GM21723 (cell line): Measurements from ENCODE around the gene TRIML1.

ENCODE experiments used
- ATAC-seq: cut with Tn5 transposase; IDR thresholded peaks from one replicate; pipeline ENCODE4 v1.9.1; 2021; ENCODE audit warnings: mild to moderate bottlenecking, moderate library complexity; ENCODE audit not compliant: unreplicated experiment

The TRIML1 gene, protein sequence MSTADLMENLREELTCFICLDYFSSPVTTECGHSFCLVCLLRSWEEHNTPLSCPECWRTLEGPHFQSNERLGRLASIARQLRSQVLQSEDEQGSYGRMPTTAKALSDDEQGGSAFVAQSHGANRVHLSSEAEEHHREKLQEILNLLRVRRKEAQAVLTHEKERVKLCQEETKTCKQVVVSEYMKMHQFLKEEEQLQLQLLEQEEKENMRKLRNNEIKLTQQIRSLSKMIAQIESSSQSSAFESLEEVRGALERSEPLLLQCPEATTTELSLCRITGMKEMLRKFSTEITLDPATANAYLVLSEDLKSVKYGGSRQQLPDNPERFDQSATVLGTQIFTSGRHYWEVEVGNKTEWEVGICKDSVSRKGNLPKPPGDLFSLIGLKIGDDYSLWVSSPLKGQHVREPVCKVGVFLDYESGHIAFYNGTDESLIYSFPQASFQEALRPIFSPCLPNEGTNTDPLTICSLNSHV

DNA sequence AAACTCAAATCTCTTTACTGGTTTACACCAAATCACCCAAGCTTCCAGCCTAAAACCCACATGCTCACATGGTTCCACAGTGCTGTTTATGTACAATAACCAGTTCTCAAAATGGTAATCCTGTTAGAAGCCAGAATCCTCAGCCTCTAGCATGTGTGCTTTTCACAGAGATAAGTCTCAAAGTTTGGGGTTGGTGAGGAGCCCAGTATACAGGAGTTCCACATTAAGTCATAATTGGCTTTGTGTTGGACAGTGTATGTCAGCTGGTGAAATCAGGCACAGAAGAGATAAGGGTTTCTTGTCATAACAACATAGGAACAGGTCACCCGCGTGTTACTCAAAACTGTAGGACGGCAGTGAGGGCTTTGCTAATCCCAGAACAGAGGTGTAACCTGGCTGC is at the start of gene TRIML1:
Gene TRIML1, plus strand, starts transcription at position 301 of the 400 bp plus-strand sequence. CDS start 118 bp downstream, outside the sequence.
- ATAC-seq = no peak

DNA sequence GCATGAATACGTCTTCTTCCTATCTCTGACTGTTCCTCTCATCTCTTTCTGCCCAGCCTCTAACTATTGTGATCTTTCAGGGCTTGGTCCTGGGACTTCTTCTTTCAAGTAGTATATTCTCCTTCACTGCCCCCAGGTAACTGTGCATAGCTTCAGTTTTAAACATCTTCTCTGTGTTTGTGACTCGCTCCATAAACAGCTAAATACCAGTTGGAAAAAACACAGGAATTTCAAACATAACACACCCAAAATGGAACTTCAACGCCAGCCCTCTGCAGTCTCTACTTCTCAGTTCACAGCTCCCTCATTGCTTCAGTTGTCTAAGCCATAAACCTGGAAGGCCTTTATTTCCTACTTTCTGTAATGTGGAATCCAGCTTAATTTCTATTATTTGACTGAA is 46.4 kb upstream of the TRIML1 start:
- ATAC-seq = no peak

DNA sequence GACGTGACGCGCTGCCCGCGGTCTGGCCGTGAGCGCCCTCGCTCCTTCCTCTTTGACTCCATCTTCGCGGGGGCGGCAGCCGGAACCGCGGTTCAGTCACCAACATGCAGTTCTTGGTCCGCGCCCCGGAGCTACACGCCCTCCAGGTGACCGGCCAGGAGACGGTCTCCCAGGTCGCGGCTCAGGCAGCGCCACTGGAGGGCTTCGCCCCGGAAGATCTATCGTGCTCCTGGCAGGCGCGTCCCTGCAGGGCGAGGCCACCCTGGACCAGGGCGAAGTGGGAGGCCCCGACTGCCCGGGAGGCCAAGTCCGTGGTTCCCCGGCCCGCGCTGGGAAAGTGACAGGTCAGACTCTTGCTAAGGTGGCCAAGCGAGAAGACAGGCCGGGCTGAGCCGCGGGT is 32.8 kb upstream of the TRIML1 start:
- no peak for ATAC-seq

DNA sequence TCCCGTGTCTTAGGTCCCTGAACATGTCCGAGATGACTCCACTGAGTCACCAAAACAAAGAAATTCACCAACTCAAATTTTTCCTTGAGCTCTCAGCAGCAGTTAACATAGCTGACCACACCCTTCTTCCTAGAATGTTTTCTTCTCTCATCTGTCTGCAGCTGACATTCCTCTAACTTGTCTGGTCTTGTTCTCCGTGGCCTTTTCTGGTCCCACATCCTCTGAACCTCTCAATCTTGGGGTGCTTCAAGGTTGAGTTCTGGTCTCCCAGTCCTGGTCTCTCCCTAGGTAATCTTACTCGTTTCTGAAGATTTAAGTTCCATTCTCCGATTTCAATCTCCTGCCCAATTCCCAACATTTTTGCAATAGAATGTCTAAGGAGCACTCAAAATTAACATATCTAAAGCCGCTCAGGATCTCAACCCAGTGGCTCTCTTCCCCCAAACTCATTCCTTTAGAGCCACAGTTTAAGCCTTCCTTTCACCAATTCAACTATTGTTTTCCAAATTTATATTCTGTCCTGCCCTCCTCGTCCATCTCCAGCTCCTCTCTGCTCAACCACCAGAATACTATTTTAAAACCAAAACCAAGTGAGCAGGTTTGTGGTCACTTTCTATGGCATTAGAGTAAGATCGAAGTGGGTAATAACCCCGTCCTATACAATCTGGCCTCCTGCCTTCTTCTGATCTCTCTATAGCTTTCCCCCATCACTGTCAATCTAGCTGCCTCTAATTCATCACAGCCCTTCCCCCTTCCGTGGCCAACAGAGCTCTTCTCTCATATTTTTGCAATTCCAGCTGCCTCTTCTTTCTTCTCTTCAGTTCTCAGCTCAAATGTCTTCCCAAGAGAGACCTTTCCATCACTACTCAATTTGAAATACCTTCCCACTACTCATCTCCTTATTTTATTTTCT is 31.1 kb upstream of the TRIML1 start:
- ATAC-seq = no peak

DNA sequence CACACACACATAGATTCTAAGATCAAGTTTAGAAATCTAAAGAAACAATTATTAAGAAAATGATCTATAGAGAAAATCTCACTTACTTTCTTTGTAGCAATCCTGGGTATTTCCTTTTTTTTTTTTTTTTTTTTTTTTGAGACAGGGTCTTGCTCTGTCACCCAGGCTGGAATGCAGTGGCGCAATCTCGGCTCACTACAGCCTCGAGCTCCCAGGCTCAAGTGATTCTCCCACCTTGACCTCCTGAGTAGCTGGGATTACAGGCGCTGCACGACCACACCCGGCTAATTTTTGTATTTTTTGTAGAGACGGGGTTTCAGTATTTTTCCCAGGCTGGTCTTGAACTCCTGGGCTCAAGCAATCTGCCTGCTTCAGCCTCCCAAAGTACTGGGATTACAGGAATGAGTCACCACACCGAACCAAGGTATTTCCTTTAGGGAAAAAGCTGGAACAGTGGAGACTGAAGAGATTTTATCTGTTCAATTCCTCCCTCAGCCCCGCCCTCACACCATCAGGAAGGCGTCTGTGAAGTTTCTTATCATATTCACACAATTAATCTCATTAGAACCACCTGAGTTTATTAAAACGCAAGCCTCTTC is 30.0 kb upstream of the TRIML1 start, which contains the start of gene TRIML2:
Gene TRIML2, minus strand, starts transcription at position 447 of the 599 bp plus-strand sequence. CDS start 4,235 bp downstream, outside the sequence.
- no peak for ATAC-seq

DNA sequence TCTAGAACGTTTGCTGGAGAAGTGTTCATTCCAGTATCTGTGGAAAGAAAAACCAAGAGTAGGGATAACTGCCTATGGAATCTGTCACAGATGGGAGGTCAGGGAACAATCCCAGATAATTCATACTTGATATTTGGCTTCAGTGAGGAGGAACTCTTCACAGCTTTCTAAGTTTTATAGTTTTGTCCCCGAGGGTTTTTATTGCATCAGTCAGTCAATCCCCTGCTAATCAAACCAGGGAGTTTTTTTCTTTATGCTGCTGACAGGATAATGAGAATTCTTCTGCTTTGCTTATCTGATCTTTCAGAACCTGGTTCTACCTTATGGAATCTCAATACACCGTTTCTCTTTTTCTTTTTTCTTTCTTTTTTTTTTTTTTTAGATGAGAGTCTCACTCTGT is 29.2 kb upstream of the TRIML1 start:
- no peak for ATAC-seq

DNA sequence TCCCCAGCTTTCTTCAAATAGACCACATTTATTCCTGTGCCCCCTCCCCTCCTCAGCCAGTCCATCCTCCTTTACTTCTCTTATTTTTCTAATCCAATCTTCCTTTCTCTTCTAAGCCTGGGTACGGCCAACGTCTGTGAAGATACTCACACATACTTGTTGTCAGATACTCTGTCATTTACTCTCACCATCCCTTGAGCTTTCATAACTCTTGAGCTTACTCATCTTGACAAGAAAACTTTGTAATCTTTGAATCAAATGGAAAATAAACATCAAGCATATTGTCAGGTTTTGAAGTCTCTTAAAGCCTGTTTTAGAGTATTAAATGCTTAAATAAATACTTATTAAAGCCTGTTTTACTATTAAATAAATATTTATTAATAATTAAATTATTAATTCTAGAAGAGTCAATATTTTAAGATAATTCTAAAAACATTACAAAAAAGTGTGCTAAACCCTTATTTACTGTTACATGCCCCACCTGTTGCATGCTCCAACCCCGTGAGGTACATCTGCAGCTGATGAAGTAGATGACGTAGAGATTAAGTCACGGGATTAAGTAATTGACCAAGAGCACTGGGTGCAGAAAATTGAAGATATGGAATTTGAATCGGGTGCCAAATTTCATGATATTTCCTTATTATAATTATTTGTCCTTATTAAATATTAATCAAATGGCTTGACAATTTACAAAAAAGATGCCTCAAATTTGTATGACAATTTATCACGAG is 28.3 kb upstream of the TRIML1 start:
- ATAC-seq = no peak

DNA sequence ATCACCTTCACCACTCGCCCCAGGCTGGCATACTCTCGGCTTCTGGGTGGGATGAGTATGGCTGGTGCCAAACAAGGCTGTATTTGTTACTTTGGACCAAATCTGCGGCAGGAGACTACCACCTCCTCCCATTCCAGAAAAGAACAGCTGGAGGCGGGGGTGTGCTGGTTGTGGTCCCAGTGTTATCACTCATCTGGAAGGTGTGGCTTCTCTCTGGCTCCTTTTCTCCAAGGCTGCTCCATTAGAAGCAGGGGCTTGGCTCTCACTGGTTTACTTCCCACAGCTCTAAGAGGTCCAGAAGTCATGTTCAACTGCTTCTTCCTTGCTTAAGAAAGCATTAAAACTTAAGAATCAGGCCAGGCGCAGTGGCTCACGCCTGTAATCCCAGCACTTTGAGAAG is 27.3 kb upstream of the TRIML1 start:
- no peak for ATAC-seq

DNA sequence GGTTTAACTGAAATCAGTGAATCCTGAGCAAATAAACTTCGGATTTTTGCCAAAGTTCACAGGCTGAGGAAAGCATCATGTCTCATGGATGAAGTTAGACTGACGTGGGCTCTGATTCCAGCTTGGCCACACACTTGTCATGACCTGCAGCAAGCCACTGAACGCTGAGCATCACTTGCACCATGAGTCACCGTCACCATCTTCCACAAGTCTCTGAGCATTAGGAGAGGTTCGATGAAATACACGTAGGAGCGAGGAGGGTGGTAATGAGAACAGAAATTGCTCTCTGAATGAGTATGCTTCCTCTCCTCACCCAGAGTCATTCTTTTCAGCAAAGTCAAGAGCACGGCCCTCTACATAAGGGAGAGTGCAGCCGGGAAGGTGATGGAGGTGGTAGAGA is 26.1 kb upstream of the TRIML1 start:
- no peak for ATAC-seq

DNA sequence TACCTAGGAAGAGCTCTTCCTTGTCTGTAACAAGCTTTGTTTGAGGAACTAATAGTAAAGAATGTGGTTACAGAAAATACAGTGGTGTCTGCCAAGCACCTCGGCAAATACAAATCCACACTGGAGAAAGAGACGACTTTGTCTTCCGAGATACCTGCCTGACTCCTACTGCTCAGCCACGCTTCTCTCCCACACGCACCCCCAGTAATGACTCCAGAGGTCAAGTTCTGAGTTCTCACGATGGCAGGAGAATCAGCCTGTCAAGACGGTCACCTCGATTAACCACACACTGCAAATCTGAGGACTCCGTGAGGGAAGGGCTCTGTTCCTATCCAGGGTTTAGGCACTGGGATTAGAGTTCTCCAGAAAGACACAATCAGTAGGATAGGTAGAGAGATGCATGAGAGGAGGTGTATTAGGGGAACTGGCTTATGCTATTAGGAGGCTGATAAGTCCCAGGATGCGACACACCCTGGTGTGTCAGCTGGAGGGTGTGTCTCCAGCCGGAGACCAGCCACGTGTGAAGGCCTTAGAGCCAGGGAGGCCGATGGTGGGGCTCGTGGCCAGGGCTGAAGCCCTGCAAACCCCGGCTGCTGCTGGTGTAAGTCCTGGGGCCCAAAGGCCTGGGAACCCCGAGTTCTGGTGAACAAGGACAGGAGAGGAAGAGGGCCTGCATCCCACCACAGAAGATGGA is 21.5 kb upstream of the TRIML1 start:
- no peak for ATAC-seq

DNA sequence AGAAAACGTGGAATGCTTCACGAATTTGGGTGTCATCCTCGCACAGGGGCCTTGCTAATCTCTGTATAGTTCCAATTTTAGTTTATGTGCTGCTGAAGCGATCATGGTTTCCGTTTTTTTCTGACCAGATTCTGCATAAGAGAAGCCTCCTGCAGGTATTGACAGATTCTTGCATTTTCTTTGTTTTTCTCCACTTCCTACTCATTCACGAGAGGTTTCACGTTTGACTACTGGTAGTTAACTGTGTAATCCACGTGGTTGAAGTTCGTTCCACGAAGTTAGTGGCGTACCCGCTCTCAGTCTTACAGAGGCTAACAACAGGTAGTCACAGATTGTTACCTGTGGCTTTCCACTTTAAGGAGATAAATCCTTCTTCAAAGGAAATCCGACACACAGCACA is 17.7 kb upstream of the TRIML1 start:
- no peak for ATAC-seq

DNA sequence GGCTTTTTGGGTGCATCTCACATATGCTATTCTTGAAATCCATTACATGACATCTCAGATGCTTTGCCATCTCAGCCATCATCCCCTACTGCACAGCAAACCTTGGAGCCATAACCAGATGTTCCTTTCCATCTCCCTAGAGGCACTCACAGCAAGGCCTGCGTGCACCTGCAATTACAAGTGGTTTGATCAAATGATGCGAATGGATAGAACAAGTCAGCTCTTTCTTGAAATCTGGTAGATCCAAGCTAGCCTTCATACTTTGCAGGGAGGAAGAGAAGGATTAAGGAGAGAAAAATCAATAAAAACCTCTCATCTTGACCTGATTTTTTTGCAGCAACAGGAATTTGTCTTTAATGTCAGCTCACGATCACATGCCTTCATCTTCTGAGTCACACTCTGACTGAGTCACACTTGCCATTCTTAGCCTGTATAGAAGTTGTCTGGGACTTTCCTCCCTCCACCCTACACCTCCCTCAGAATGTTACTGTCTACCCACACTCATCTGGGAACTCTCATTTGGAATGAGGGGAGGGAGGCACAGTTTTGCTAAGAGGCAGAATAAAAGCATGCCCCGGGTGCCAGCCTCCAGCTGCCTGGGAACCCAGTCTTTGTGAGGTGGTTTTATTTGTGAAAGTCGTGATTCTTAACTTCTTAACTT is 11.9 kb upstream of the TRIML1 start:
- ATAC-seq = no peak

DNA sequence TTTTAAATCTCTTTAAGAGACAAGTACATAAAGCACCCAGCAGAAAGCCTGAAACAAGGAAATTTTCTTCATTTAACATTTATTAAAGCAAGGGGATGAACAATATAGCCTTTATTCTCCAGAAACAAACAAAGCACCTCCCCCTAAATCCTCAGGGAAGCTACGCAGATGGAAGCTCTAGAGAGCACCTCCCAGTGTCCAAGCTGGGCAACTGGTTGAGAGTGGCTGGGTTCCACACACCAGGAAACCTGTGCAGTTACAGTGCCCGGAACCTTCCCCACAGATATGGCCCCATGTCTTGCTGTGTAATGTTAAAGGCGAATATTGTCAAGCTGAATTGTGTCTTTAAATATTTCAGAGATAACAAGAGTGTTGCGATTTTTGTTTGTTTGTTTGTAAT is 8.9 kb upstream of the TRIML1 start:
- ATAC-seq = no peak

DNA sequence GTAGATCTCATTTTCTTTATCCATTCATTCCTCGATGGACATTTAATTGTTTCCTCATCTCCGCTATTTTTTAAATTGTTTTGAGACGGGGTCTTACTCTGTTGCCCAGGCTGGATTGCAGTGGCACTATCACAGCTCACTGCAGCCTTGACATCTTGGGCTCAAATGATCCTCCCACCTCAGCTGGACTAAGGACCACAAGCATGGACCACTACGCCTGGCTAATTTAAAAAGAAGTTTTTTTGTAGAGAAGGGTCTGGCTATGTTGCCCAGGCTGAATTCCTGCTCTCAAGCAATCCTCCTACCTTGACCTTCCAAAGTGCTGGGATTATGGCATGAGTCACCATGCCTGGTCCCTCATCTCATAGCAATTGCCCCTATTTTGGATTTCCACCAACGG is 7.0 kb upstream of the TRIML1 start:
- ATAC-seq = no peak

DNA sequence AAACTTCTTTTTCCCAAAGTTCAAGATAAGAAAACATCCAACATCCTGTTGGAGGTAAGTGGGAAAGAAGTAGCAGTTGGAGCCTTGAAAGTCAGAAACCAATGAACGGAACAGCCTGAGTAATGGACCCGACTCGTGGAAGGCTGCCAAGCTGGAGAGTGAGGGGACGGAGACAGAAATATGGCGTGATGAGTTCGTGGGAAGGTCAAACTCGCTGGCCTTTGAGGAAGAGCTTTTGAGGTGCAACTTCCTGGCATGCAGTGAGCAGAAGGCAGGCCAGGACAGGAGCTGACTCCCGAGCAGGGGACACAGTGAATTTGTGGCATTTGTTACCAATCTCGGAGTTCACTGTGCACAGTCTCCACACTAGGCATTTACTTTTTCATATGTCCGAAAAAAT is 1.0 kb upstream of the TRIML1 start:
- no peak for ATAC-seq

DNA sequence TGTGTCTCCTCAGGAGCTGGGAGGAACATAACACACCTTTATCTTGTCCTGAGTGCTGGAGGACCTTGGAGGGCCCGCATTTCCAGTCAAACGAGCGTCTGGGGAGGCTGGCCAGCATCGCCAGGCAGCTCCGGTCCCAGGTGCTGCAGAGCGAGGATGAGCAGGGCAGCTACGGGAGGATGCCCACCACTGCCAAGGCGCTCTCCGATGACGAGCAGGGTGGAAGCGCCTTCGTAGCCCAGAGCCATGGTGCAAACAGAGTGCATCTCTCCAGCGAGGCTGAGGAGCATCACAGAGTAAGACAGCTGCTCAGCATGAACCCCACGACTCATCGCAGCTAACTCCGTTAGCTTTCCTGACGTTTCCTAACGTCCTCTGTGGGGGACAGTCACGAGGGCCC is 430 bp downstream of the TRIML1 start:
- ATAC-seq = no peak

DNA sequence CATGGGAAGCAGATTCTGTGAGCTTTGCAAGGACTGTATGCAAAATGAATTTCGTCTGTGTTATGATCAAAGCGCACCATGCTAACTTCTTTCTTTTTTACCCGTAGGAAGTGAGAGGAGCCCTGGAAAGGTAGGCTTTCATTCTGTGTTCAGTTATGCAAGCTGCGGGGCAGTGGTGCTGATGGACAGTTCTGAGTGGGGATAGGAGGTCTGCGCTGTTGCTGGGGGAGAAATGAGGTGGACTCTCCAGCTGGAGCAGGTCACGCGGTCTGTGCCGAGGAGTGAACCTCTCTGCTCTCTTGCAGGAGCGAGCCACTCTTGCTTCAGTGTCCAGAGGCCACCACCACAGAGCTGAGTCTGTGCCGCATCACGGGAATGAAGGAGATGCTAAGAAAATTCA is 4.5 kb downstream of the TRIML1 start:
- no peak for ATAC-seq

DNA sequence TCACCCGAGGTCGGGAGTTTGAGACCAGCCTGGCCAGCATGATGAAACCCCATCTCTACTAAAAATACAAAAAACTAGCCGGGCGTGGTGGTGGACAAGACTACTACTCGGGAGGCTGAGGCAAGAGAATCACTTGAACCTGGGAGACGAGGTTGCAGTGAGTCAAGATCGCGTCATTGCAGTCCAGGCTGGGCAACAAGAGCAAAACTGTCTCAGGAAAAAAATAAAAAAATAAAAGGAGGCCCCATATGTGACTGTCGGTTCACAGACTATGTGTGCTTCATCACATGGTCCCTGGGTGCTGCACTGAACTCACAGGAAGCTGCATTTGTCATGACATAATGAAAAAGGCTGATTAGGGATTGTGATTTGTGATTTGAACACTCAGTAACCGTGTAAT is 6.4 kb downstream of the TRIML1 start:
- ATAC-seq = no peak

DNA sequence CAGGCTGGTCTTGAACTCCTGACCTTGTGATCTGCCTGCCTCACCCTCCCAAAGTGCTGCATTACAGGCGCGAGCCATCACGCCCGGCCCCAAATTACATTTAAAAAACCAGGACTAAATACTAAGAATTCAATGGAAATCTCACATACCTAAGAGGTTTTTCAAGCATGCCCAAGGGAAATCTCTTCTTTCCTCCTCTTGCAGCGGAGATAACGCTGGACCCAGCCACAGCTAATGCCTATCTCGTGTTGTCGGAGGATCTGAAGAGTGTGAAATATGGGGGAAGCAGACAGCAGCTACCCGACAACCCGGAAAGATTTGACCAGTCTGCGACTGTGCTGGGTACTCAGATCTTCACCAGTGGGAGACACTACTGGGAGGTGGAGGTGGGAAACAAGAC is 7.4 kb downstream of the TRIML1 start:
- no peak for ATAC-seq

DNA sequence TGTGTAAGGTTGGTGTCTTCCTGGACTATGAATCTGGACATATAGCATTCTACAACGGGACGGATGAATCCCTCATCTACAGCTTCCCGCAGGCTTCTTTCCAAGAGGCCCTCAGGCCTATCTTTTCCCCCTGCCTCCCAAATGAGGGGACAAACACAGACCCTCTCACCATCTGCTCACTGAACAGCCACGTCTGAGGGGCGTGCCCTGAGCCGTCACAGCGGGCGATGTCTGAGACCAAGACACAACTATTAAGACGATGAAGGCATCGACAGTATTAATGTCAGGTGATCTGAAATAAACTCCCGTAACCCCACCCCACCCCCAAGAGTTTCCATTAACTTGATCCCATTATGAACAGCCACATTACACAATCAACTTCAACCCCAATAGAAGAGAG is 7.9 kb downstream of the TRIML1 start:
- no peak for ATAC-seq
